ENCODE results near the gene CHIC2.

The CHIC2 gene

DNA sequence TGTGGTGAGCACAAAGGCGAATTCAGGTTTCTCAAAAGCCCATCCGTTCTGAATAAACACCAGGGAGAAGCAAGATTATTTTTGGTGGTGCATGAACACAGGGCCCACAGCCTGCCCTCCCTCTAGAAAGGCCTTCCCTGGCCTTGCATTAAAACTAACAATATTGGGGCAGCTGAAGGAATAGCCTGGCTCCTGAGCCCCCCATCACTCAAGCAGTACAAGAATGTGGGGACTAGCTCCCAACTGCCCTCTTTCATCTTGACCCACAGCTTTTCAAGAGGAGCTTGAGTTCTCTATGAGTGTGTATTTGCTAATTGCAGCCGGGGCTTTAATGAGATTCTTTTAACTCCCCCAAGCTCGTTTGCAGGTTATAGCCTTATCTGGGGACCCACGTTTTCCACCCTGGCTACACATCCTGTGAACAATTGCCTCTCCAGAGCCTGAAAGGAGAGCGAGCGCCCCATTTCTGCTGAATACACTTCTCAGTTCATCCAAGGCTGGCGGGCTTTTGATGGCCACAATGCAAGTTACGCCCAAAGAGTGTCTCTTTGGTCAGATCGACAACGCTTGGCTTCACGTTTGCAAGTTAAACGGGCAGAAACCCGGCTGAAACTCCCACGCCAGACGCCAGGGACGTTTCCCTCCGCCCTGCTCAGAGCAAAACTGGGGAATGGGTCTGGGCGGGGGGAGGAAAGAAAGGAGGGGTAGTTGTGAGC is 30.9 kb upstream of the CHIC2 start:
- Histone ChIP-seq H3K27me3 (ENCODE audit: insufficient read depth, low read length) (no peaks in the 10 kb centered on the region), H3K79me2 (ENCODE audit: insufficient read depth, low read length) (no peaks in the 10 kb centered on the region), H3K4me2 (ENCODE audit: low read length) (no peak overlapping the region), H3K4me1 (ENCODE audit: insufficient read depth, low read length, severe bottlenecking) (peaks cover 40% of the 10 kb centered on the region), H3K4me3 (ENCODE audit: low read depth, low read length, poor library complexity, severe bottlenecking) (no peak overlapping the region), H2AFZ (ENCODE audit: low read length) (no peak overlapping the region), H3K9me2 (ENCODE audit: low read depth, low read length) (no peaks in the 10 kb centered on the region), H3K27ac (ENCODE audit: low read depth, low read length, poor library complexity, severe bottlenecking) (no peak overlapping the region), H3F3A (ENCODE audit: insufficient read depth, low read length) (no peaks in the 10 kb centered on the region), H3K9me3 (ENCODE audit: low read length) (no peaks in the 10 kb centered on the region), H3K36me3 (ENCODE audit: insufficient read depth, low read length) (no peaks in the 10 kb centered on the region), H4K20me1 (ENCODE audit: insufficient read depth, low read length) (no peaks in the 10 kb centered on the region), H3K9ac (ENCODE audit: low read length) (no peak overlapping the region)
- no peak for TF ChIP-seq EZH2 (IDR thresholded peaks at IDR 0.05; ENCODE audit: borderline replicate concordance, low read length)
- TF ChIP-seq, protein P1, sequence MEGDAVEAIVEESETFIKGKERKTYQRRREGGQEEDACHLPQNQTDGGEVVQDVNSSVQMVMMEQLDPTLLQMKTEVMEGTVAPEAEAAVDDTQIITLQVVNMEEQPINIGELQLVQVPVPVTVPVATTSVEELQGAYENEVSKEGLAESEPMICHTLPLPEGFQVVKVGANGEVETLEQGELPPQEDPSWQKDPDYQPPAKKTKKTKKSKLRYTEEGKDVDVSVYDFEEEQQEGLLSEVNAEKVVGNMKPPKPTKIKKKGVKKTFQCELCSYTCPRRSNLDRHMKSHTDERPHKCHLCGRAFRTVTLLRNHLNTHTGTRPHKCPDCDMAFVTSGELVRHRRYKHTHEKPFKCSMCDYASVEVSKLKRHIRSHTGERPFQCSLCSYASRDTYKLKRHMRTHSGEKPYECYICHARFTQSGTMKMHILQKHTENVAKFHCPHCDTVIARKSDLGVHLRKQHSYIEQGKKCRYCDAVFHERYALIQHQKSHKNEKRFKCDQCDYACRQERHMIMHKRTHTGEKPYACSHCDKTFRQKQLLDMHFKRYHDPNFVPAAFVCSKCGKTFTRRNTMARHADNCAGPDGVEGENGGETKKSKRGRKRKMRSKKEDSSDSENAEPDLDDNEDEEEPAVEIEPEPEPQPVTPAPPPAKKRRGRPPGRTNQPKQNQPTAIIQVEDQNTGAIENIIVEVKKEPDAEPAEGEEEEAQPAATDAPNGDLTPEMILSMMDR (IDR thresholded peaks at IDR 0.05; ENCODE audit: low read length), result no peak

DNA sequence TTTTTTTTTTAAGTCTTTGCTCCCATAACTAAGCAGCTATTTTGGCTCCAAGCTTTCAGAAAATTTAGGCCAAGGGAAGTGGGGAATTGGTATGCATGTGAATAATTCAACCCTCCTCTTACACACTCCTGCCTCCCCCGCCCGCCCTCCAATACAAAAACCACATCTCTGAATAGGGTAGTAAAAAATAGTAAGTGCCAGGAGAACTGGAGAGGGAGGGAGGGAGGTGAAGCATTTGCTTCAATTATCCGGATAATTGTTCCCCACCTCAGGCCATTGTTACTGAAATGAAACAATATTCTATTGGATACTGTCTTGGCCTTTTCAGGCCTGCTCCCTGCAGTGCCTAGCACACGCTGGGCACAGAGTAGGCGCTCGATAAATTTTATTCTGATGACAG is 30.0 kb upstream of the CHIC2 start:
- no peak overlapping the region for H3K27ac ChIP-seq (ENCODE audit: low read depth, low read length, poor library complexity, severe bottlenecking)
- no peaks in the 10 kb centered on the region for H3K36me3 ChIP-seq (ENCODE audit: insufficient read depth, low read length)
- H2AFZ ChIP-seq (ENCODE audit: low read length), result no peak overlapping the region
- no peak for TF ChIP-seq EZH2 (IDR thresholded peaks at IDR 0.05; ENCODE audit: borderline replicate concordance, low read length)
- TF ChIP-seq, protein P1 (IDR thresholded peaks at IDR 0.05; ENCODE audit: low read length), result no peak
- H4K20me1 ChIP-seq (ENCODE audit: insufficient read depth, low read length), result no peaks in the 10 kb centered on the region
- H3K9me2 ChIP-seq (ENCODE audit: low read depth, low read length), result no peaks in the 10 kb centered on the region
- no peaks in the 10 kb centered on the region for H3K9me3 ChIP-seq (ENCODE audit: low read length)
- H3K27me3 ChIP-seq (ENCODE audit: insufficient read depth, low read length), result no peaks in the 10 kb centered on the region
- no peak overlapping the region for H3K9ac ChIP-seq (ENCODE audit: low read length)
- no peaks in the 10 kb centered on the region for H3K79me2 ChIP-seq (ENCODE audit: insufficient read depth, low read length)
- H3K4me2 ChIP-seq (ENCODE audit: low read length), result no peak overlapping the region
- no peaks in the 10 kb centered on the region for H3F3A ChIP-seq (ENCODE audit: insufficient read depth, low read length)
- peaks cover 36% of the 10 kb centered on the region for H3K4me1 ChIP-seq (ENCODE audit: insufficient read depth, low read length, severe bottlenecking)
- no peak overlapping the region for H3K4me3 ChIP-seq (ENCODE audit: low read depth, low read length, poor library complexity, severe bottlenecking)

DNA sequence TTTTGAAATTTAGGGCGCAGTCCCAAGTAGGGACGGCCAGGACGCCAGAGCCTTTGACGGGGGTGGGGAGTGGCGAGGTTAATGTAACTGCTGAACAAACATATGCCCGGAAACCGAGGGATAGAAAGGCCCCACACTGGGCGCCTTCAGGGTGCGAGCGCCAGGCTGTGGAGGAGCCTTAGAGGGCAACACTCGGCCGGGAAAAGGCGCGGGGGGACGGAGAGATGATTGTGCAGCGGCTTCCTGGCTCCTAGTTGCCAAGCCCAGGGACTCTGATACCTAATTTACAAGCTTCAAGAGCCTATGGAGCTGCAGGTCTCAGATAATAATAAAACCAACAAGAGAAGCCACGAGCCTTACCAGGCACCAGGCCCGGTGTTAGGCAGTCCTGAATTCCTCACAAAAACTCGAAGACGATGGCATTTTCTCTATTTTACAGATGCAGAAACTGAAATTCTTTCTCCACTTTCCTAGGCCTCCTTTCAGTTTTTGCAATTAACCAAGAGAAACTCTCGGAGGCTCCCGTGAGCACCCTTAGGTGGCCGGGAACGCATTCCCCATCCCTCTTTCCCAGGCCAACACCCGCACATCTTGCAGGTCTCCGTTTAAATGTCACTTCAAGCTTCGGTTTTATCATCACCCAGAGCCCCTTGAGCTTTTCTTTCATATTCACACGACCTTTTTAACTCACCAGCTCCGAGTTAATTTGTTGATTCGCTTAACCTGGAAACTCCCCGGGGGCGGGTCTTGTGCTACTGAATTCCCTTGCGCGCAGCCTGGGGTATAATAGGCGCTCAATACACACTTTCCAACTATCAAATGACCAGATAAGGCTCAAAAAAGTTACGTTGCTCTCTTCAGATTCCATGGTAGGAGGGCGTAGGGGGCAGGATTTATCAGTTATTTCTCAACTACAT is 29.2 kb upstream of the CHIC2 start:
- Histone ChIP-seq H3F3A (ENCODE audit: insufficient read depth, low read length) (no peaks in the 10 kb centered on the region), H3K4me1 (ENCODE audit: insufficient read depth, low read length, severe bottlenecking) (peaks cover 32% of the 10 kb centered on the region), H3K4me2 (ENCODE audit: low read length) (peak overlapping the region; percentile 87; the same call in 1 of the 2 replicates), H3K9me2 (ENCODE audit: low read depth, low read length) (no peaks in the 10 kb centered on the region), H3K9ac (ENCODE audit: low read length) (no peak overlapping the region), H3K36me3 (ENCODE audit: insufficient read depth, low read length) (no peaks in the 10 kb centered on the region), H3K27ac (ENCODE audit: low read depth, low read length, poor library complexity, severe bottlenecking) (no peak overlapping the region), H4K20me1 (ENCODE audit: insufficient read depth, low read length) (no peaks in the 10 kb centered on the region), H2AFZ (ENCODE audit: low read length) (no peak overlapping the region), H3K9me3 (ENCODE audit: low read length) (no peaks in the 10 kb centered on the region), H3K27me3 (ENCODE audit: insufficient read depth, low read length) (no peaks in the 10 kb centered on the region), H3K4me3 (ENCODE audit: low read depth, low read length, poor library complexity, severe bottlenecking) (no peak overlapping the region), H3K79me2 (ENCODE audit: insufficient read depth, low read length) (no peaks in the 10 kb centered on the region)
- no peak for TF ChIP-seq EZH2 (IDR thresholded peaks at IDR 0.05; ENCODE audit: borderline replicate concordance, low read length)
- TF ChIP-seq, protein P1 (IDR thresholded peaks at IDR 0.05; ENCODE audit: low read length), result no peak
